Measurements from ENCODE around the gene FNDC3B.
"Not testable (repeated sequence)": the region's sequence is repeated elsewhere in the genome, so short reads cannot be mapped to it uniquely, and the experiment has no call there.

Gene FNDC3B

DNA sequence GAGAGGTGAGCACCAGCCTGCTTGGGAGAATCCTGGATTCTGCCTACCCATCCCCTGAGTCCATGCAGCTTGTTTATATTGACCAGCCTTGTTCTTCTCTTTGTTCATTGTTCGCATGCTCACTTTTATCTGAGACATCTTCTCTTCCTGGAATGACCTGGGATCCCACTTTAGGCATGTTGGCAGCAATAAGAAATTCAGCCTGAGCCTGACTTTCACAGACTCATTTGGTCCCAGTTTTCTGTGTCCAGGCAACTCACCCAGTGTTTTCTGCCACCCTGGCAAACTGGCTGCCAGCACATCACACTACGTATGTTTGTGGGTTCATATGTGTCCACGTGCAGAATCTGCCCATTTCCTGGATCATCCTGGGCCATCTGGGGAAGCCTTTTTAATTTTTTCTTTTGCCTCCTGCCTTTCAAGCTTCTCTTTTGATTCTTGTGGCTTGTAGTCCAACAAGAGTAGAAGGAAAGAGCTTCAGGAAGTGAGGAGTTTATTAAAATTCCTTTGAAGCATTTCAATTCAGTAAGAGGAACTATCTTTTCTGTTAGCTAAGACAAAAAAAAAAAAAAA lies 199.9 kb downstream of the FNDC3B start:
- no peak for DNase-seq (ENCODE audit: low spot score)

DNA sequence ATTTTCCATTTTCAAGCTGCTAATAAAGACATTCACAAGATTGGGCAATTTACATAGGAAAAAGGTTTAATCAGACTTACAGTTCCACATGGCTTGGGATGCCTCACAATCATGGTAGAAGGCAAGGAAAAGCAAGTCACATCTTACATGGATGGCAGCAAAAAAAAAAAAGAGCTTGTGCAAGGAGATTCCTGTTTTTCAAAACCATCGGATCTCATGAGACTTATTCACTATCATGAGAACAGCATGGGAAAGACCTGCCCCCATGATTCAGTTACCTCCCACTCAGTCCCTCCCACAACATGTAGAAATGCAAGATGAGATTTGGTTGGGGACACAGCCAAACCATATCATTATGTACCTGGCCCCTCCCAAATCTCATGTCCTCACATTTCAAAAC lies 202.0 kb downstream of the FNDC3B start:
- DNase-seq (ENCODE audit: low spot score), result no peak

DNA sequence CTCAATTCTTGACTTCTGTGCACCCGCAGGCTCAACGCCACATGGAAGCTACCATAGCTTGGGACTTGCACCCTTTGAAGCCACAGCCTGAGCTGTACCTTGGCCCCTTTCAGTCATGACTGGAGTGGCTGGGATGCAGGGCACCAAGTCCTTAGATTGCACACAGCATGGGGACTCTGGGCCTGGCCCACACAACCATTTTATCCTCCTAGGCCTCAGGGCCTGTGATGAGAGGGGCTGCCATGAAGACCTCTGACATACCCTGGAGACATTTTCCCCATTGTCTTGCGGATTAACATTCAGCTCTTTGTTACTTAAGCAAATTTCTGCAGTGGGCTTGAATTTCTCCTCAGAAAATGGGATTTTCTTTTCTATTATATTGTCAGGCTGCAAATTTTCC lies 203.1 kb downstream of the FNDC3B start:
- DNase-seq (ENCODE audit: low spot score), result not testable (repeated sequence)

DNA sequence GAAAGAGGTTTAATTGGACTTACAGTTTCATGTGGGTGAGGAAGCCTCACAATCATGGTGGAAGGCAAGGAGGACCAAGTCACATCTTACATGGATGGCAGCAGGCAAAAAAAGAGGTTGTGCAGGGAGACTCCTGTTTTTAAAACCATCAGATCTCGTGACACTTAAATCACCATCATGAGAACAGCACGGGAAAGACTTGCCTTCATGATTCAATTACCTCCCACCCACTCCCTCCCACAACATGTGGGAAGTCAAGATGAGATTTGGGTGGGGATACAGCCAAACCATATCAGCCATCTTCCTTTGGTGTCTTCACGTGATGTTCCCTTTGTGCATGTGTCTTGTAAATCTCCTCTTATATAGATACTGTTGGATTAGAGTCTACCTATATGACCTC lies 204.0 kb downstream of the FNDC3B start:
- DNase-seq (ENCODE audit: low spot score), result not testable (repeated sequence)

DNA sequence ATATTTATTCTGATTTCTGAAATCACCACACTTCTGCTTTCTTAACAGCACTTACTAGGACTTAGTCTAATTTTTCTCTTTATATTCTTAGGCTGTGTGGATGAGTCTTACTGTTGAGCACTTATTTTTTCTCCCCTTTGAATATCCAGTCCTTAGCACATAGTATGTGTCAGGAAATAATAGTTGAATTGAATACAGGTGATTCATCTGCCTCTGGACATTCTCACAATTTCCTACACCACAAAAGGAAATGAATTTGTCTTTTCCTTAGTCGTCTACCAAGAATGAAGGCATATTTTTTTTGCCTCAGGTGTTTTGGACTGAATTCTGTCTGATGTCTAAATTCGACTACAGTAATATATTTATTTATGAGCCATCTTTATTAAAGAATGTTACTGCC lies 204.6 kb downstream of the FNDC3B start:
- DNase-seq (ENCODE audit: low spot score), result peak; percentile 14

GRCh38 chr3:172245241-172245640 lies 205.9 kb downstream of the FNDC3B start:
- DNase-seq (ENCODE audit: low spot score), result no peak

DNA sequence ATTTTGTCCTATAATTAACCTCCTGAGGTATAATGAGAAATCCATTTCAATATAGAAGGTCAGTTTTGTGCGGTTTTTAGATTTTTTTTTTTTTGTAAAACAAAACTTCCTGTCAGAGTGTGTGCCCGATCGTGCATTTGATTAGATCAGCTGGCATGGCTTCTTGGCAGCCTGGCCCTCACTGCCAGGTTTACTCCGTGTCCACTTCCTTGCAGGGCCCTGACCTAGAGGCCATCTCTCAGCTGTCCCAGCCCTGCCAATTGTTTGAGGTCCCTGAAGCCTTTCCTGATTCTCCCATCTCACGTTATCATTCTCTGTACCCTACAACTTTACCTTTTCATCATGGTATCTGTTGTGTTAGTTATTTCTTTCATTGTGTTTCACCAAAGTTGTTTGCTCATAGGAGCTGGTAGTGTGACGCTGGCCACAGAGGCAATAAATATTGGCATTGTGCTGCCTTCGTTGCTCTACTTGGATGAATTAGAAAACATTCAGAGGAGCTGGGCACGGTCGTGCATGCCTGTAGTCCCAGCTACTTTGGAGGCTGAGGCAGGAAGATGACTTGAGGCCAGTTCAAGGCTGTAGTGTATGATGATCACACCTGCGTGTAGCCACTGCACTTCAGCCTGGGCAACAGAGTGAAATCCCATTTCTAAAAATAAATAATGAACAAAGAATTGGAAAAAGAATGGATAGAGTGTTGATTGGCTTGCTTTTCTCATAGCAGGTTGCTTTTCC lies 206.9 kb downstream of the FNDC3B start:
- no peak for DNase-seq (ENCODE audit: low spot score)

- DNase-seq (ENCODE audit: low spot score), result no peak
Measured at GRCh38 chr3:172247525-172248274, 208.3 kb downstream of the FNDC3B start.

GRCh38 chr3:172249039-172249438 lies 209.7 kb downstream of the FNDC3B start:
- DNase-seq (ENCODE audit: low spot score), result peak; percentile 22

GRCh38 chr3:172251211-172251610 lies 211.8 kb downstream of the FNDC3B start:
- no peak for DNase-seq (ENCODE audit: low spot score)

- no peak for DNase-seq (ENCODE audit: low spot score)
Measured at GRCh38 chr3:172253200-172253599, 213.8 kb downstream of the FNDC3B start.

GRCh38 chr3:172254542-172254941 lies 215.2 kb downstream of the FNDC3B start:
- DNase-seq (ENCODE audit: low spot score), result no peak

GRCh38 chr3:172255321-172255720 lies 215.9 kb downstream of the FNDC3B start:
- not testable (repeated sequence) for DNase-seq (ENCODE audit: low spot score)

DNA sequence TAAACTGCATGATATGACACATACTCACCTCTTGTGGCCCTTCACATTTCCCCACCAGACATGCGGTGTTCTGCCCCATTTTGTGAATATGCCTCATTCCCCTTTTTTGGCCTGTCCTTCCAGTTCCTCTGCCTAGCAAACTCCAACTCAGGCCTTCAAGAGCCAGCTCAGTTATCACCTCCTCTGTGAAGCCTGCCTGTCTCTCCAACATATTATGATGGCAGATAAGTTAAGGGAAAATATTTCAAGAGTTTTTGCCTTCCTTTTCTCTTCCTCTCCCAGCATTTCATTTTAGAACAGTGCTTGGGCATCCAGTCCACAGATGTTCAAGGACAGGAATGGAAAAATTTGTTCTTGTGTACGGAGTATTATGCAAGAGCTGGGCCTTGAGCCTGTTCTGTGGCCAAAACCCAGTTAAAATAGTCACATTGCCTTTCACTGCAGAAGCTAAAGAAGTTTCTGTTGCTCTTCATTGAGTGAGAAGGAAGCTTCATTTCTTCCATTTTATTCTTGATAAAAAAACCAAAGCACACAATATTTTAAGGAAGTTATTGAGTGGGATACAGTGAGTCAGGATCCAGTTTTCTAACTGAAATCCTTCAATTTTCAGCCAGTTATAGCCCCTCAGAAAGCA lies 216.8 kb downstream of the FNDC3B start:
- DNase-seq (ENCODE audit: low spot score), result peak; percentile 67

DNA sequence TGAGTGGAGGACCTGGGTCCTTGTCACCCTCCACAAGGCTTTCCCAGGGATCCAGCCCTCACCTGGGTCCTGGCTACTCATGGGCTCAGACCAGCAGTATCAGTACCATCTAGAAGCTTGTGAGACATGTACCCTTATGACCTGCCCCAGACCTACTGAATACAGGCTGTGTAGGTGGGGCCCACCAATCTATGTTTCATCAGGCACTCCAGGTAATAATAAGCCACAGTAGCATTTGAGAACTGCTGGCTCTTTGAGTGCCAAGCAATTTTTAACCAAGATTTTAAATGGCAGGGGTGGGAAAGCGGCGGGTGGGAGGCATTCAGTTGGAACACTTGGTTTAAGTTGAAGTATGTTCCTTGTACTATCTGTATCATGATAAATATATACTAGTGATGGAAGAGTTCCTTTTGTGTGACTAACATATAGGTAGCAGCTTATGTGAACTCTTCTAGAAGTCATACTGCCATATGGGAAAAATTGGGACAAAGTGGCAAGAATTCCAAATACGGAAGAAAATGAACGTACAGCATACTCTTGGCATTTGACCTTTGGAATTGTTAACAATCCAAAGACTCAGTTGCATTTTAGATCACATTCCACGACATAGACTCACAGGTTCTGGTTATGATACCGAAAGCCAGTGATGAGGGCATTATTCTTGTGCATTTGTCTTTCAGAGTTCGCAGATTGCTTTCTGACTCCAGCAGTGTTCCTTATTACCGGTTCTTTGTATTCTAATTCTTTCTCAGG lies 218.4 kb downstream of the FNDC3B start:
- DNase-seq (ENCODE audit: low spot score), result no peak

GRCh38 chr3:172258624-172259023 lies 219.2 kb downstream of the FNDC3B start:
- peak; percentile 18 for DNase-seq (ENCODE audit: low spot score)

- peak; percentile 25 for DNase-seq (ENCODE audit: low spot score)
Measured at GRCh38 chr3:172259111-172259541, 219.7 kb downstream of the FNDC3B start.

GRCh38 chr3:172259726-172260248 lies 220.4 kb downstream of the FNDC3B start:
- no peak for DNase-seq (ENCODE audit: low spot score)

DNA sequence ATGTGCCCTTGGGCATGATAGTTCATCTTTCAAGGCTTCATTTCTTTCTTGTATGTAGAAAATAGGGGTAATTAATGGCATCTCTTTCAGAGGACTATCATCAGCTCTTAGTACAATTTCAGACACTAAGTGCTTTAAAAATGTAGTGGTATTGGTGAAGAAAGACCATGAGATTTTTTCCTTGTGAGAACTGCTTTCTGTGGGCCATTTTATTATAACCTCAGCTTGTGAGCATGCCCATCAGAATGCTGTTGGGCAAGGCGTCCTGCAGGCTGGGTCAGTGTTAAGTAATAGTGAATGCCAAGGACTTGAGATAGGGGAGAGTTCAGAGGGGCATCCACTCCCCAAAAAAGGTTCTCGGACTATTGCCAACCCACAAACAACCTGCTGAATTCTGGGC lies 221.0 kb downstream of the FNDC3B start:
- DNase-seq (ENCODE audit: low spot score), result peak; percentile 76

- DNase-seq (ENCODE audit: low spot score), result no peak
Measured at GRCh38 chr3:172261054-172261453, 221.7 kb downstream of the FNDC3B start.

DNA sequence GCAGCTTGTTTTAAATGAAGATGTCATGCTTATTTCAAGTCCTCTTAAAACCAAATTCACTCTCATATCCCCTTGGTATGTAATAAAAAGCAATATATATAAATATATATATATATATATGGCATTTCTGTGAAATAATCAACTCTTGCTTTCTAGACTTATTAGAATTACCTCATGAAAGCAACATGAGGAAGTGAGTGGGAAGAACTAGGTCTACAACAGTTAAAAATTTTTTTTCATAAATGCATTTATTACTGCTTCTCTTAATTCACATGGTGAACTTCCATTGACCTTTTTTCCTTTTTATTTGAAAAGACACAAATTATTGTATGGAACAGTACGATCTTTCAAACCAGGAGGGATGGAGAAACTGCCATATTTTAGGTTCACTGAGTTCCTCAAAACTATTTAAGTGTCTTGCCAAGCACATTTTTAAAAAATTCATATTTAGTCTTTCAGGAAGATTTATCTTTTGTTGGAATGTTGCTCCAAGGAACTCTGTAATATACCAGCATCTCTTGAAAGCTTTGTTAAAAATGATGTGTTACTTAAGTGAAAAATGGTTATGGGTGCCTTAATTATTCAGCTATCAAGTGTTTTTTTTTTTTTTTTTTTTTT lies 223.7 kb downstream of the FNDC3B start:
- no peak for DNase-seq (ENCODE audit: low spot score)
